ENCODE measurements around the gene GATA1.

Gene GATA1

DNA sequence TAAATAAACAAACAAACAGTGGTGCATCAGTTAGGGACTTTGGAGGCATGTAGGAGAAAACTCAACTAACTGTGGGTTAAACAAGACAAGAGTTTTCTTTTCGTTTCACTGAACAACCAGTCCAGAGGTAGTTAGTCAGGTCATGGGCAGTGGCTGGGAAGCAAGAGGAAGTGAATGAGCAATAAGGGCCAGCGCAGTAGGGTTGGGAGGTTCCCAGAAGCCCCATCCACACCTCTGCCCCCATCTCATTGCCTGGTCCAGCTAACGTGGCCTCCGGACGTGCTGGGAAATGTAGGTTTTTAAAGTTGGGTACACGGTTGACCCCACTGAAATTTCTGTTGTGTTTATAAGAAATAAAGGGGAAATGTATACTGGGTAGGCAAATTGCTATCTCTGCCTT lies 16.1 kb upstream of the GATA1 start:
- H3K4me1 Mint-ChIP-seq: no peaks in the 10 kb centered on the region
- DNase-seq (ENCODE audit: low spot score in 2 of 2) (no peak), ATAC-seq (ENCODE audit: low read depth) (no peak)
- H3K4me3 Mint-ChIP-seq: no peak overlapping the region
- no peak overlapping the region for H3K27ac Mint-ChIP-seq
- H3K9me3 Mint-ChIP-seq: no peaks in the 10 kb centered on the region
- no peaks in the 10 kb centered on the region for H3K36me3 Mint-ChIP-seq
- H3K27me3 Mint-ChIP-seq: peaks cover 4% of the 10 kb centered on the region

DNA sequence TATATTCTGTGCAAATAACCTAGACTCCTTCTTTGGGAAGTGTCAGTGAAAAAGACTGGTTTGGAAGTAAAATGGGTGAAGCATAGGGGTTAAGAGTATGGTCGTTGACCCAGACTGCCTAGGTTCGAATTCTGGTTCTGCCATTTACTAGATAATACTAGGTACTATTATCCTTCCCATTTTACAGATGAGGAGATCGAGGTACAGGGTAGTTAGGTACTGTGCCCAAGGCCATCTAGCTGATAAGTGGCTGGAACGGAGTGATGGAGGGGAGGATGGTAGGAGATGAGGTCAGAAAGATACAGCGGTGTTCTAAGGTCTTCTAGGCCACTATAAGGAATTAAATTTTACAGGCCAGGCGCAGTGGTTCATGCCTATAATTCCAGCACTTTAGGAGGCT lies 13.8 kb upstream of the GATA1 start:
- Mint-ChIP-seq H3K27ac (no peak overlapping the region), H3K36me3 (no peaks in the 10 kb centered on the region), H3K9me3 (no peaks in the 10 kb centered on the region), H3K4me3 (no peak overlapping the region), H3K27me3 (peaks cover 10% of the 10 kb centered on the region), H3K4me1 (no peaks in the 10 kb centered on the region)
- DNase-seq (ENCODE audit: low spot score in 2 of 2): no peak
- ATAC-seq (ENCODE audit: low read depth): no peak

DNA sequence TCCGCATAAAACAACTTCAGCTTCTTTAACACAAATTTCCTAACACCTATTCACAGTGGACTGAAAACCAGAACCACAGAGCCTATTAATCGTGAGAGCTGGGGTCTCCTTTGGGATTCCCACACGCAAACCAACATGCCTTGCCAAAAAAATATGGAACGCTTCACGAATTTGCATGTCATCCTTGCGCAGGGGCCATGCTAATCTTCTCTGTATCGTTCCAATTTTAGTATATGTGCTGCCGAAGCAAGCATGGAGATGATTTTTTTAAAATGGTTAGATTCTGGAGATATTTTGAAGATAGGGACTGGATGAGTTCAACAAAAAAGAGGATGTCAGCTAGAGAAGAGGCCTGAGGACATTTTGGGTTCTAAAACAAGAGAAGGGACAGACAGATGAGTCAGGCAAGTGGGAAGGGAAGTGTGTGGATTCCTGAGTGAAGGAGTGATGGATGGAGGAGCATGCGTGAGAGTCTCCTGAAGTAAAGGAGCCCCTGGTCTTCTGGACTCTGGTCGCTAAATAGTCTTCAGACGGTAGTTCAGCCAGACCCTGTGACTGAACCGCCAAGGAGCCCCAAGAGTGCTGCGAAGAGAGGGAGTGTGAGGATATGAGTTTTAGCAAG lies 9.5 kb upstream of the GATA1 start:
- H3K9me3 Mint-ChIP-seq: no peaks in the 10 kb centered on the region
- peaks cover 10% of the 10 kb centered on the region for H3K27me3 Mint-ChIP-seq
- ATAC-seq (ENCODE audit: low read depth) (no peak), DNase-seq (ENCODE audit: low spot score in 2 of 2) (no peak)
- no peaks in the 10 kb centered on the region for H3K4me1 Mint-ChIP-seq
- no peak overlapping the region for H3K4me3 Mint-ChIP-seq
- H3K36me3 Mint-ChIP-seq: no peaks in the 10 kb centered on the region
- H3K27ac Mint-ChIP-seq: no peak overlapping the region

DNA sequence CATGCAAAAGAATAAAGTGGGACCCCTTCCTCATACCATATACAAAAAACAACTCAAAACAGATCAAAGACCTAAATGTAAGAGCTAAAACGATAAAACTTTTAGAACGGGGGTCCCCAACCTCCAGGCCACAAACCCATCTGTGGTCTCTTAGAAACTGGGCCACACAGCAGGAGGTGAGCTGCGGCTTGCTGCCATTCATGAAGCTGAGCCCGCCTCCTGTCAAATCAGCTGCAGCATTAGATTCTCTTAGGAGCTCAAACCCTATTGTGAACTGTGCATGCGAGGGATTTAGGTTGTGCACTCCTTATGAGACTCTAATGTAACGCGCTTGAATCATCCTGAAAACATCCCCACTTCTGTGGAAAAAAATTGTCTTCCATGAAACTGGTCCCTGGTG lies 7.0 kb upstream of the GATA1 start:
- Mint-ChIP-seq H3K4me1 (no peaks in the 10 kb centered on the region), H3K9me3 (no peaks in the 10 kb centered on the region), H3K27ac (no peak overlapping the region), H3K4me3 (no peak overlapping the region), H3K36me3 (no peaks in the 10 kb centered on the region), H3K27me3 (peaks cover 10% of the 10 kb centered on the region)
- ATAC-seq (ENCODE audit: low read depth) (no peak), DNase-seq (ENCODE audit: low spot score in 2 of 2) (no peak)

DNA sequence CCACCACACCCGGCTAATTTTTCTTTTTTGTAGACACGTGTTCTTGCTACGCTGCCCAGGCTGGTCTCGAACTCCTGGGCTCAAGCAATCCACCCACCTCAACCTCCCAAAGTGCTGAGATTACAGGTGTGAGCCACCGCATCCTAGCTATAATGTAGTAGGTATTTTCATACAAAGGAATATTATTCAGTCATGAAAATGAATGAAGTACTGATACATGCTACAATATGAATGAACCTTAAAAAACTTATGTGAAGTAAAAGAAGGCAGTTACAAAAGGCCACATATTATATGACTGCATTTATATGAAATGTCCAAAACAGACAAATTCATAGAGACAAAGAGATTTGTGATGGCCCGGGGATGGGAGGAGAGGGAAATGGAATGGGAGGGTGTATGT lies 4.7 kb upstream of the GATA1 start:
- Mint-ChIP-seq H3K4me3 (no peak overlapping the region), H3K27me3 (peaks cover 12% of the 10 kb centered on the region), H3K9me3 (no peaks in the 10 kb centered on the region), H3K27ac (no peak overlapping the region), H3K36me3 (no peaks in the 10 kb centered on the region), H3K4me1 (no peaks in the 10 kb centered on the region)
- DNase-seq (ENCODE audit: low spot score in 2 of 2) (no peak), ATAC-seq (ENCODE audit: low read depth) (no peak)

DNA sequence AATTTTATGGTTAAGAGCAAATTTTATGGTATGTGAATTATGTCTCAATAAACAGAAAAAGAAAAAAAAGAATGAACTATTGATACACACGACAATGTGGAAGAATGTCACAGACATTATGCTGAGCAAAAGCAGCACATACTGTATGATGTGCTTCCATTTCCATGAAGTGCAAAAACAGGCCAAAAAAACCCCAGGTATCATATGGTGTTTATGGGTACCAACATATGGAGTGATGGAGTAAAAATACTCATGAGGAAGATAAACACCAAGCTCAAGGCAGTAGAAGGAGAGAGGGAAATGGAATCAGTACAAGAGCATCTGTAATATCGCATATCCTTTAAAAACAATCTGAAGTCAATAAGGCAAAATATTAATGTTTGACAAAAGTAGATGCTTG lies 4.2 kb upstream of the GATA1 start:
- ATAC-seq (ENCODE audit: low read depth) (no peak), DNase-seq (ENCODE audit: low spot score in 2 of 2) (no peak)
- H3K27me3 Mint-ChIP-seq: peaks cover 14% of the 10 kb centered on the region
- H3K36me3 Mint-ChIP-seq: no peaks in the 10 kb centered on the region
- no peaks in the 10 kb centered on the region for H3K9me3 Mint-ChIP-seq
- no peak overlapping the region for H3K27ac Mint-ChIP-seq
- H3K4me3 Mint-ChIP-seq: no peak overlapping the region
- H3K4me1 Mint-ChIP-seq: no peaks in the 10 kb centered on the region

DNA sequence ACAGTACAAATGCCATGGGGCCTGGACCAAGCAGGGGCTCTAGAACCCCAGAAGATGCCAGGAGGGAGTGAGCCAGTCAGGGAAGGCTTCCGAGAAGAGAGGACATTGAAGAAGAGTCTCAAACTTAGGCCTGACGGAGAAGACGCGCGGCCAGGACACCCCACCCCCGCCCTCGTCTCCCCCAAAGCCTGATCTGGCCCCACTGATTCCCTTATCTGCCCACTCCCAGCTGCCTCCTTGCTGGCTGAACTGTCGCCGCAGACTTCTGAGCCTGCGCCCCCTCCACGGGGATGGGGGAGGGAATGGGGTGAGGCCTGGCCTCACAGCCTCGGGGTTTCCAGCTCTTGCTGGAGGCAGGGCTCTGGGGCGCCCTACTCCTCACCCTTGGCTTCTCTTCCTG lies 3.6 kb upstream of the GATA1 start:
- H3K4me1 Mint-ChIP-seq: no peaks in the 10 kb centered on the region
- no peak overlapping the region for H3K27ac Mint-ChIP-seq
- ATAC-seq (ENCODE audit: low read depth) (no peak), DNase-seq (ENCODE audit: low spot score in 2 of 2) (no peak)
- no peak overlapping the region for H3K4me3 Mint-ChIP-seq
- H3K9me3 Mint-ChIP-seq: no peaks in the 10 kb centered on the region
- no peaks in the 10 kb centered on the region for H3K36me3 Mint-ChIP-seq
- peaks cover 16% of the 10 kb centered on the region for H3K27me3 Mint-ChIP-seq

DNA sequence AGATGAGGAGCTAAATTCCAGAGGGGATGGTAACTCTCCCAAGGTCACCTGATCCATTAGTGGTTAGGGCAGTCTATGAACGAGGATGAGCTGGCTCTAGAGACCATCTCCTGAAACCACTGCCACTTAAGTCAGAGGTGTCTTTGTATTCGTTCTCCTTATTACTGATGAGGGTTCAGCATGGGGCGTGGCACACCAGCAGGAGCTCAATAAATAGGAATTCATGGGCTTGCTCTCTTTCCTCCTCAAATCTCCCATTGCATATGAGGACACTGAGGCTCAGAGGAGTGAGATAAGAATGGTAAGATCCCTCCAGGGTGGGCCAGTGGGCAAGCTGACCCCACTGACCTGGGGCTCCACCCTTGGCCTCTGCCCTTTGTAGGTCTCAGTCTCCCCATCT lies 1.7 kb upstream of the GATA1 start:
- no peak for ATAC-seq (ENCODE audit: low read depth)
- Mint-ChIP-seq H3K4me1 (peaks cover 3% of the 10 kb centered on the region), H3K27me3 (peaks cover 22% of the 10 kb centered on the region), H3K4me3 (no peak overlapping the region), H3K36me3 (no peaks in the 10 kb centered on the region), H3K9me3 (no peaks in the 10 kb centered on the region), H3K27ac (no peak overlapping the region)
- DNase-seq (ENCODE audit: low spot score in 2 of 2): no peak

DNA sequence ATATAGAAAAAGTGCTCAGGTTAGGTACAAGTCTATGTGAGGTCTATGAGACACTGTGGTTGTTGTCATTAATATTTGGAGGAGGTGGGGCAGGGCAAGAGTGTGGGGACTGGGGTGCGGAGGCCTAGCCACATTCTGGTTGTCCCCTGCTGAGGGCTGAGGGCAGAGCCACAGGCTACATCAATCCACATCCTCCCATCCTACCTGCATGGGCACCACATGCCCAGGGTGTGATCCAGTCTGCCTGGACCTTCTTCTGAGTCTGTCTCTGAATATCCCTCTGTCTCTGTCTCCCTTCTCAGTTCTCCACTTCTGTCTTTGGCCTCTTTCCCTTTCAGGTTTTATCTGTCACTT lies 1.2 kb upstream of the GATA1 start:
- H3K27ac Mint-ChIP-seq: no peak overlapping the region
- H3K27me3 Mint-ChIP-seq: peaks cover 25% of the 10 kb centered on the region
- DNase-seq (ENCODE audit: low spot score in 2 of 2) (no peak), ATAC-seq (ENCODE audit: low read depth) (no peak)
- no peaks in the 10 kb centered on the region for H3K36me3 Mint-ChIP-seq
- H3K4me1 Mint-ChIP-seq: peaks cover 5% of the 10 kb centered on the region
- no peaks in the 10 kb centered on the region for H3K9me3 Mint-ChIP-seq
- H3K4me3 Mint-ChIP-seq: no peak overlapping the region

DNA sequence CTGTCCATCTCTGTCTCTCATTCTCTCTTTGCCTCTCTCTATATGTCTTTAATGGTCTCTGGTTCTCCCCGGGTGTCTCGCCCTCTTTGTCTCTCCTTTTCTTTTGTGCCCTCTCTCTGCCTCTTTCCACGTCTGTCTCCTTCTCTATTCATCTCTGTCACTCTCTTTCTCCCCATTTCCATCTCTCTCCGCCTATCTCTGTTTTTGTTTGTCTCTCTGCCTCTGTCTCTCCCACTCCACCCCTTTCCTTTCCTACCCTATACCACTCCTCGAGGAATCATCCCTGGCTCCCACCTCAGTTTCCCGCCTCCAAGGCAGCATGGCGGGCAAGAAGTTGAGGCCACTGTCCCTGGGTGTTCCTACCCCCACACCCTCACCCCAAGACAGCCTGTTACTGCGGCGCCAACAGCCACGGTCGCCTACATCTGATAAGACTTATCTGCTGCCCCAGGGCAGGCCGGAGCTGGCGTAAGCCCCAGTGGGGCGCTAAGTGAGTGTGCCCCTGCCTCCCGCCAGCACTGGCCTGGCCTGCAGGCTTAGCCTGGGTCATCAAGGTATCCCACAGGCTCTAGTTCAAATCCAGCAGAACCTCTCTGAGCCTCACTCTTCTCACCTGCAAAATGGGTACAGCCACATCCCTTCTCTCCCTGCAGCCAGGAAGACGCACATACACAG lies 713 bp upstream of the GATA1 start:
- Mint-ChIP-seq H3K36me3 (no peaks in the 10 kb centered on the region), H3K4me1 (peaks cover 5% of the 10 kb centered on the region), H3K9me3 (no peaks in the 10 kb centered on the region), H3K27ac (no peak overlapping the region), H3K4me3 (no peak overlapping the region), H3K27me3 (peaks cover 26% of the 10 kb centered on the region)
- no peak for ATAC-seq (ENCODE audit: low read depth)
- DNase-seq (ENCODE audit: low spot score in 2 of 2): no peak

DNA sequence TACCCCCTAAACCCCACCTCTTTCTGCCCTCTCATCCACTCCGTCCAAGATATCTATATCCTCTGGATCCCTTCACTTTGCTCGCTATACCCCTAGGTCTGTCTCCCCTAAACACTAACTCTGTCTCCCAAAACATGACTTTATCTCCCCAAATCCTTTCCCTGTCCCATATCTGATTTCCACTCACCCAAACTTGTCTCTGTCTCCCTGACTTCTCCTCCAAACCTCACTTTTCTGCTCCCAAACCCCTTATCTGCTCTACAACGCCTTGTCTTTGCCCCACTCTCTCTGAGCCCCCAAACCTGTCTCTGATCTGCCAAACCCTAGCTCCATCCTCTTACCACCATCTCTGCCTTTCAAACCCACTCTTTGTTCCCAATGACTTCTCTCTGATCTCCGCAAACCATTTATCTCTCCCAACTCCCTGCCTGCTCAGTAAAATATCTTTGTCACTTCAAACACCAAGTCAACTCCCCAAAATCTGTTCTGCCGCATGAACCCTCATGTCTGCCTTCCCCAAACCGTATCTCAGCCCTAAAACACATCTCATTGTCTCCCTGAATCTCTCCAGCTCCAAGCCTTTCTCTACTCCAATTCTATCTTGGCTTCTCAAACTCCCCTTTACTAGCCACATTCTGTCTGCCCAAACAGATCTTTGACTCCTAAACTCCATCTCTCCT lies 575 bp downstream of the GATA1 start:
- ATAC-seq (ENCODE audit: low read depth) (no peak), DNase-seq (ENCODE audit: low spot score in 2 of 2) (no peak)
- H3K4me3 Mint-ChIP-seq: no peak overlapping the region
- H3K4me1 Mint-ChIP-seq: peaks cover 5% of the 10 kb centered on the region
- H3K27ac Mint-ChIP-seq: no peak overlapping the region
- no peaks in the 10 kb centered on the region for H3K9me3 Mint-ChIP-seq
- H3K27me3 Mint-ChIP-seq: peaks cover 26% of the 10 kb centered on the region
- H3K36me3 Mint-ChIP-seq: no peaks in the 10 kb centered on the region

DNA sequence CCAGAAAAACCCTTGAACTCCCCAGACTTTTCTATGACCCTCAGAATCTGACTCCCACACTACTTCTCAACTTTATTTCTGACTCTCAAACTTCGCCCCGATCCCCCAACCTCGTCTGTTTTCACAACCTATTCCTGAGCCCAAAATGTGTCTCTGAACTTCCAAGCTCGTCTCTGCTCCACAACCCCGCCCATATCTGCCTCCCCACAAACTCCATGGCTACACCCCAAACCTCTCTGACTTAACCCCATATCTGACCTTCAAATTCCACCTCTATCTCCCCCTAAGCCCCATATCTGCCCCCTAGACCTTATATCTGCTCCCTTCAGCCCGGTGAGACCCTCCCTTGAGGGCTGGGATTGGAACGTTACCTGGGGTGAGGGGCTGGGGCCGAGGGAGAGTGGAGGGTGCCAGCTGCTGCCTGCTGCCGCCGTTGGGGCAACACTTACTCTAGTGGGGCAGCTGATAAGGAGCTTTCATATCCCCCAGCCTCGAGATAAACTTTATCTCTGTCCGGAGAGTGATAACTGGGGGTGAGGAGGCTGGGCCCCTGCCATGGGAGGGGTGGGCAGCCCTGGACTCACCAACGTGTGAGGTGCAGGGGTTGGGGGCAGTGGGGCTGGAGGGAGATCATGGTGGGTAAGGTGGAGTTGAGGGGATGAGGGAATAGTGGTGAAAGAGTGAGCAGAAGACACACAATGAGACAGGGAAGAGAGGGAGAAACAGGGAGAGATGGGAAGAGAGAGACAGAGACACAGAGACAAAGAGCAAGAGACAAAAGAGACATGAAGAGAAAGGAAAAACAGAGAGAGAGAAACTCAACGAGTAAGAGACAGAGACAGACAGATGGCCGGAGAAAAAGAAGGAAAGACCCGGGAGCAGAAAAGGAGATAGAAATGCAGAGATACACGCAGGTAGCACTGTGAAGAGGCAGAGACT lies 1.4 kb downstream of the GATA1 start:
- Mint-ChIP-seq H3K4me3 (no peak overlapping the region), H3K9me3 (no peaks in the 10 kb centered on the region), H3K27ac (no peak overlapping the region)

DNA sequence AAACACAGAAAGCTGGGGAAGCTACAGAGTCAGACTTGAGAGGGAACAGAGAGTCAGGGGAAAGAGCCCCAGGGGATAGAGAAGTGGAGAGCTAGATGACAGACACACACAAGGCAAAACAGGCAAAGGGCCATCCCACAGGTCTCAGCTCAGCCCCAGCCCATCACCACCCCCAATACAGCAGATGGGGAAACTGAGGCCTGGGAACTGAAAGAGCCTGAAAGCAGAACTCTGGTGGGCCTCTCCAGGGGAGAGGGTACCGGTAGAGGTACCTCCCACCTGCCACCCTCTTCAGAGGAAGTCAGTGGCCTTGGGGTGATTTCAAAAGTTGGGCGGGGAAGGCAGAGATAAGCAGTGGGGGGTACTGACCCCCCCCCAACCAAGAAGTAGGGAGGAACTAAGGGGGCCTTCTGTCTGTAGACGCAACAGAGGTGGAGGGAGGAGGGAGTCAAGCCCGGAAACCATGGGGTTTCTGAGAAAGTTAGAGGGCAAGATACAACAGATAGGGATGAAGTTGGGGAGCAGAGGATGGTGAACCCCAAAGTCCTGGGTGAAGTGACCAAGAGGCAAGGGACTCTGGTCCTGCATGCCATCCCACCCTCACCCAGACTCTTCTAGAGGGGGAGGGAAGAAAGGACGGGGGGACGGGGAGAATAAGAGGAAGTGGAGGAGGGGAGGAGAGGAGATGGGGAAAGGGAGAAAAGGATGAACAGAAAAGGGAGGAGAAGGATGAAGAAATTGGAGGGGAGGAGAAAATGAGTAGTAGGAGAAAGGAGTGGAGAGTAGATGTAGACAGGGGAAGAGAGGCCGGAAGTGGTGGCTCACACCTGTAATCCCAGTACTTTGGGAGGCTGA lies 3.2 kb downstream of the GATA1 start:
- Mint-ChIP-seq H3K4me3 (no peak overlapping the region), H3K9me3 (no peaks in the 10 kb centered on the region), H3K36me3 (no peaks in the 10 kb centered on the region), H3K27me3 (peaks cover 26% of the 10 kb centered on the region), H3K4me1 (peaks cover 5% of the 10 kb centered on the region), H3K27ac (no peak overlapping the region)
- no peak for DNase-seq (ENCODE audit: low spot score in 2 of 2)
- no peak for ATAC-seq (ENCODE audit: low read depth)

More for the DNA sequence above, 1.4 kb downstream of the GATA1 start:
- Mint-ChIP-seq H3K27me3 (peaks cover 26% of the 10 kb centered on the region), H3K36me3 (no peaks in the 10 kb centered on the region), H3K4me1 (peaks cover 5% of the 10 kb centered on the region)
- ATAC-seq (ENCODE audit: low read depth) (no peak), DNase-seq (ENCODE audit: low spot score in 2 of 2) (no peak)
